ENCODE results near the gene PIMREG.

The PIMREG gene, protein sequence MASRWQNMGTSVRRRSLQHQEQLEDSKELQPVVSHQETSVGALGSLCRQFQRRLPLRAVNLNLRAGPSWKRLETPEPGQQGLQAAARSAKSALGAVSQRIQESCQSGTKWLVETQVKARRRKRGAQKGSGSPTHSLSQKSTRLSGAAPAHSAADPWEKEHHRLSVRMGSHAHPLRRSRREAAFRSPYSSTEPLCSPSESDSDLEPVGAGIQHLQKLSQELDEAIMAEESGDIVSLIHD

DNA sequence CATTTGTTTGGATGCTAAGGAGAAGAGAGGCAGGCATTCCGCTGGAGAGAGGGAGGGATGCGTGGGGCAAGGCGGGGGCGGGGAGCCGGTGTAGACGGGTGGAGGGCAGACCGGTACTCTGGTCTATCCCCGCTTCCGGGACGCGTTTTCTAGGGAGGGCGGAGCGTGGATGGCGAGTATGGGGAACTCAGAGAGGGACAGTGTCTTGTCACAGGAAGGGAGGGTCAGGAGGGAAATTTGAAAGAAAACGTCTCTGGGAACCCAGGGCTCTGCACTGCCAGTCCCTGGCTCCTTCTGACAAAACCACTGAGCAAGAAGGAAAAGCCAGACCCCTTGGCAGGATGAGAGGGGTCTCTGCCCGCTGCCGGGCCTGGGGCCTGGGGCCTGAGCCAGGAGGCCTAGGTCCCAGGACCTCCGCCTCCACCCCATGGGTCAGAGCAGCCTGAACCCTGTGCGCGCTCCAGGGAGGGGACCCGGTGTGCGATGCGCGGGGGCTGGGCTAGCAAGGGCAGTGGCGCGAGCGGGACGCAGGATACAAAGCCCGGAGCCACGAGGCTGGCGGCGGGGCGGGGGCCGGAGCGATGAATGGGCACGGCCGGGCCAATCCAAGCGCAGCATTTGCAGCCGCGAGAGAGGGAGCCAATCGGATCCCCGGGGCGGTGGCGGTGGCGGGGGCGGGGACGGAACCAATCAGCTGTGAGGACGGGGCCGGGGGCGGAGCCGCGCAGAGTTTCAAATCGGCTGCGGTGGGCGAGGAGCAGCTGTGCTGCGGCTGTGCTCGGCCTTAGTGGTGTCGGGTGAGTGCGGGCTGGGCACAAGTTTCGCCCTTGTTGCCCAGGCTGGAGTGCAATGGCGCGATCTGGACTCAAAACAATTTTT, at the start of gene PIMREG:
Gene PIMREG (plus strand): TSS at position 764 of the 879 bp plus-strand sequence. CDS start 656 bp downstream, outside the sequence.
- DNase-seq (ENCODE audit: low read depth): peak; percentile 85

DNA sequence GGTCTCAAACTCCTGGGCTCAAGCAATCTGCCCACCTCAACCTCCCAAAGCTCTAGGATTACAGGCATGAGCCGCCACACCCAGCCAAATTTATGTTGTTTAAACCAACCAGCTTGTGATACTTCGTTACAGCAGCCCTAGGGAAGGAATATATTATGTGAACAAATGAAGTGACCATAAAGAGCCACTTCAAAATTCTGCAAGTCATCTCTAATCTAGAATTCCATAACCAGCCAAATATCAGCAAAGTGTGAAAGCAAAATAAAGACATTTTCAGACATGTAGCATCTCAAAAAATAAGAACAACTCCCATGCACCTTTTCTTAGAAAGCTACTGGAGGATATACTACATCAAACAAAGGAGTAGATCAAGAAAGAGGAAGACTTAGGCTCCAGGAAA, 45.3 kb upstream of the PIMREG start:
- DNase-seq (ENCODE audit: low read depth): no peak

- peak; percentile 7 for DNase-seq (ENCODE audit: low read depth)
Measured at GRCh38 chr17:6402258-6402657, 42.0 kb upstream of the PIMREG start.

DNA sequence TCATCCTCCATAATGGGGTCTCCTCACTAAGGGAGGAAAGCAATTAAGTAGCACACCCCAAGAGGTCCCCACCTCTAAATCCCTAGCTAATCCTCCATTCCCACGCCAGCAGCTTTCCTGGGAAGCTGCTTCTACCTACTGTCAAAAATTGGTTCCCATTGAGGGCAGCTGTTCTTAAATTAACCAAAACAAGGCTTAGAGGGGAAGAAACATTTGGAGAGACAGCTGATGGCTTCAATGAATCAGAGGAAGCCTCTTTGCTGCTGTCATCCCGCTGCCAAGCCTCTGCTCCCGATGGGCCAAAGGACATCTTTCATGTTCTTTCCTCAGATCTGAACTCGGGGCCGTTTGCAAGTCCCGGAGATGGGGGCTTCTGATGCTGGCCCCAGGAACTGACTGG, 36.0 kb upstream of the PIMREG start:
- no peak for DNase-seq (ENCODE audit: low read depth)

GRCh38 chr17:6408735-6409134, 35.5 kb upstream of the PIMREG start:
- DNase-seq (ENCODE audit: low read depth): no peak

GRCh38 chr17:6413065-6413464, 31.2 kb upstream of the PIMREG start:
- peak; percentile 48 for DNase-seq (ENCODE audit: low read depth)

GRCh38 chr17:6415616-6416015, 28.6 kb upstream of the PIMREG start:
- no peak for DNase-seq (ENCODE audit: low read depth)

- no peak for DNase-seq (ENCODE audit: low read depth)
Measured at GRCh38 chr17:6420173-6420641, 24.0 kb upstream of the PIMREG start.

GRCh38 chr17:6421700-6422604, 22.3 kb upstream of the PIMREG start:
- peak; percentile 59 for DNase-seq (ENCODE audit: low read depth)

GRCh38 chr17:6422654-6423241, 21.5 kb upstream of the PIMREG start:
- no peak for DNase-seq (ENCODE audit: low read depth)

DNA sequence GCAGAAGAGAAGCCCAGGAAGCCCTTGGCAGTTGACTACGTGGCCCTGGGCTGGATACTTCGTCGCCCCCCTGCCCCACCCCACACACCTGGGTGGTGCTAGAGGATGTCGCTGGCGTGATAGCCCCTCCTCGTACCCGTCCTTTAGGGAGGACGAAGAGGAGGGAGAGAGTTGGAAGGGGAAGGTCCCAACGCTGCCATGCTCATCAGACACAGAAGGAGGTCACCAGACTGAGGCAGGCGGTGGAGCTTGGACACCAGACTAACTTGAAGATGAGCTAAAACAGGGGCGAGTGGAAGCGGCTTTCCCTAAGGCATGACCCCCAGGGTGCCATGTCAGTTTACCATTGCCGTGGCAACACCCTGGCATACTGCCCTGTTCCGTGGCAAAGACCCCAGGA, 20.3 kb upstream of the PIMREG start:
- DNase-seq (ENCODE audit: low read depth): no peak

- no peak for DNase-seq (ENCODE audit: low read depth)
Measured at GRCh38 chr17:6425407-6425806, 18.8 kb upstream of the PIMREG start.

DNA sequence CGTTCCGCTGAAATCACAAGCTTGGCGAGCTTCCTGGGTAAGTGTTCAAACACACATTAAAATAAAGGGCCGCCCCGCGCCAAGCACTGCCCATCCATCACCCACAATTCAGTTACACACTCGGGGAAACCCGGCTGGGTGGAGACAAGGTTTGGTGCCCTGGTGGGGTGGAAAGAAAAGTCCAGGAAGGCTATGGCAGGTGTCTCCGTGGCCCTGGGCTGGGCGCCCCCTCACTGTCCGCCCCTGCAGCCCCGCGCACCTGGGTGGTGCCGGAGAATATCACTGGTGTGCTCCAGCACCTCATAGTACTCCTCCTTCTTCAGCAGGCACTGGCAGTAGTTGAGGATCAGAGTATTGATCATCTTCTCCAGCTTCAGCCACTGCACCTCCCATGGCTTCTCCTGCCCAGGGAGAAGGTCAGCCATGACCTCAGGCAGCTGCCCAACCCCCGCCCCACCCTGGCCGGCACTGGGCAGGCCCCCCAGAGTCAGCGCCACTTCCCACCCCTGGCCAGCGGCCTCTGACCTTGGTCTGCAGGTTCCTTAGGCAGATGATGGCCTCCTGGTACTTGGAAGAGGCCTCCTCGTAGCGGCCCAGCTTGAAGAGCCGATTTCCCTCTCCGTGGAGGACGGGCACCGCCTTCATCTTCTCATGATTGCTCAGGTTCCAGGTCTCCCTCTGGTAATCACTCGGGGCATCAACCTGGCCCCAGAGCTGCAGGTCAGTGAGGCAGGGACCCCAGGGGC, 17.7 kb upstream of the PIMREG start:
- no peak for DNase-seq (ENCODE audit: low read depth)

GRCh38 chr17:6427279-6427781, 16.9 kb upstream of the PIMREG start:
- peak; percentile 55 for DNase-seq (ENCODE audit: low read depth)

GRCh38 chr17:6428207-6428965, 15.9 kb upstream of the PIMREG start:
- no peak for DNase-seq (ENCODE audit: low read depth)

- DNase-seq (ENCODE audit: low read depth): no peak
Measured at GRCh38 chr17:6429266-6429665, 15.0 kb upstream of the PIMREG start.

- no peak for DNase-seq (ENCODE audit: low read depth)
Measured at GRCh38 chr17:6430769-6431168, 13.5 kb upstream of the PIMREG start.

- DNase-seq (ENCODE audit: low read depth): no peak
Measured at GRCh38 chr17:6435051-6435450, 9.2 kb upstream of the PIMREG start, which contains the start of gene AIPL1. TSS of gene AIPL1 (minus strand) at chr17:6435121. CDS start at chr17:6435104, 17 bp downstream.

- peak; percentile 55 for DNase-seq (ENCODE audit: low read depth)
Measured at GRCh38 chr17:6435968-6436367, 8.3 kb upstream of the PIMREG start.

GRCh38 chr17:6437466-6437865, 6.8 kb upstream of the PIMREG start:
- no peak for DNase-seq (ENCODE audit: low read depth)

All from amniotic epithelial cell (primary cell).